SK-N-SH (cell line): ENCODE measurements around the gene YPEL1. TPM values are rescaled to one million over a fixed set of nuclear protein-coding genes. Genes with fewer than 3 reads are reported as not detected.

Experiments used
- CTCF ChIA-PET: fragments of 300-600, 350-600 bp; formaldehyde crosslinking; extraction: SDS; loops from one replicate; lab custom pipeline; 2021; lab: Yijun Ruan, JAX
- POLR2A ChIA-PET: fragments of 350-600 bp; sonication (Branson Sonifier 250); formaldehyde crosslinking; extraction: SDS; loops from one replicate; lab custom pipeline; 2020; ENCODE audit warnings: antibody characterized with exemption, inconsistent platforms; lab: Yijun Ruan, JAX
- DNase-seq: peaks from one replicate; pipeline ENCODE4 v3.0.0; 2012
- H2AFZ ChIP-seq: fragments of 200-600 bp; sonication (generic); 2 replicates; pipeline ENCODE4 v1.8.1; 2016; ENCODE audit warnings: antibody characterized with exemption, mild to moderate bottlenecking, low read depth
- H3F3A ChIP-seq: fragments of 200-600 bp; sonication (generic); replicated peaks from 2 replicates; pipeline ENCODE3; 2016; ENCODE audit warnings: antibody characterized with exemption, mild to moderate bottlenecking; ENCODE audit not compliant: insufficient read depth
- H3K27ac ChIP-seq, 2 experiments: fragments of 200-500 bp in 1 of 2; fragments of 200-600 bp in 1 of 2; sonication (Bioruptor generic) in 1 of 2; sonication (generic), shearing (Covaris generic) in 1 of 2; 2 replicates each; pipeline versions ENCODE4 v1.5.1 to v1.6.1; 2014 to 2016; ENCODE audit warnings: low read depth in 2 of 2, inconsistent platforms in 1 of 2, low read length in 1 of 2, mild to moderate bottlenecking in 1 of 2, mixed read lengths in 1 of 2
- H3K27me3 ChIP-seq: fragments of 200-600 bp; sonication (generic), shearing (Covaris generic); 2 replicates; pipeline ENCODE4 v1.6.1; 2016; ENCODE audit warnings: mixed run types; ENCODE audit not compliant: insufficient read depth
- H3K36me3 ChIP-seq, 2 experiments: fragments of 200-500 bp in 1 of 2; fragments of 200-600 bp in 1 of 2; sonication (Bioruptor generic) in 1 of 2; sonication (generic) in 1 of 2; replicated peaks in 1 of 2; 2 replicates each; pipeline versions ENCODE3 to v1.5.1; 2014 to 2016; ENCODE audit warnings: low read length in 1 of 2, mild to moderate bottlenecking in 1 of 2; ENCODE audit not compliant: insufficient read depth in 2 of 2, control insufficient read depth in 1 of 2
- H3K4me1 ChIP-seq, 2 experiments: fragments of 200-500 bp in 1 of 2; fragments of 200-600 bp in 1 of 2; sonication (Bioruptor generic) in 1 of 2; sonication (generic), shearing (Covaris generic) in 1 of 2; 2 replicates each; pipeline versions ENCODE4 v1.5.1 to v1.6.1; 2014 to 2016; ENCODE audit warnings: low read depth in 1 of 2, low read length in 1 of 2, mixed run types in 1 of 2; ENCODE audit not compliant: insufficient read depth in 2 of 2, control insufficient read depth in 1 of 2
- H3K4me2 ChIP-seq: fragments of 200-600 bp; sonication (generic), shearing (Covaris generic); 2 replicates; pipeline ENCODE4 v1.6.1; 2017; ENCODE audit warnings: mixed run types
- H3K4me3 ChIP-seq, 2 experiments: fragments of 200-500 bp in 1 of 2; fragments of 200-600 bp in 1 of 2; sonication (Bioruptor generic) in 1 of 2; sonication (generic), shearing (Covaris generic) in 1 of 2; 2 replicates each; pipeline versions ENCODE4 v1.5.1 to v1.8.1; 2014 to 2016; ENCODE audit warnings: low read depth in 2 of 2, inconsistent platforms in 1 of 2, low read length in 1 of 2, mild to moderate bottlenecking in 1 of 2, mixed read lengths in 1 of 2, moderate library complexity in 1 of 2
- H3K79me2 ChIP-seq: fragments of 200-600 bp; sonication (generic); 2 replicates; pipeline ENCODE4 v1.8.1; 2017; ENCODE audit warnings: mild to moderate bottlenecking; ENCODE audit not compliant: insufficient read depth
- H3K9ac ChIP-seq: fragments of 200-600 bp; sonication (generic); 2 replicates; pipeline ENCODE4 v1.6.1; 2017; ENCODE audit warnings: mixed run types
- H3K9me2 ChIP-seq: fragments of 200-600 bp; sonication (generic); 2 replicates; pipeline ENCODE4 v1.6.1; 2017; ENCODE audit warnings: mixed run types
- H3K9me3 ChIP-seq: fragments of 200-600 bp; sonication (generic); 2 replicates; pipeline ENCODE4 v1.6.1; 2017; ENCODE audit warnings: mixed run types, mild to moderate bottlenecking, moderate library complexity
- H4K20me1 ChIP-seq: fragments of 200-600 bp; sonication (generic); 2 replicates; pipeline ENCODE4 v1.6.1; 2017; ENCODE audit warnings: mild to moderate bottlenecking, mixed run types; ENCODE audit not compliant: insufficient read depth
- CHD2 ChIP-seq: fragments of 150-350 bp; IDR thresholded peaks from 2 replicates; pipeline ENCODE4 v1.6.1; 2018; ENCODE audit warnings: low read length; ENCODE audit not compliant: partially characterized antibody
- ELF1 ChIP-seq: IDR thresholded peaks from 2 replicates; pipeline ENCODE4 v1.4.0; 2012
- FOSL2 ChIP-seq: IDR thresholded peaks from 2 replicates; pipeline ENCODE4 v1.4.0; 2012; ENCODE audit warnings: low read depth, mild to moderate bottlenecking, moderate library complexity, borderline replicate concordance
- FOXM1 ChIP-seq: IDR thresholded peaks from 2 replicates; pipeline ENCODE4 v1.4.0; 2012; ENCODE audit warnings: low read depth, mild to moderate bottlenecking
- GATA2 ChIP-seq: sonication (generic); formaldehyde crosslinking; IDR thresholded peaks from 2 replicates; pipeline ENCODE4 v1.5.0; 2020; ENCODE audit warnings: mild to moderate bottlenecking, missing genetic modification reagents
- JUND ChIP-seq: IDR thresholded peaks from 2 replicates; pipeline ENCODE4 v1.4.0; 2012
- MXI1 ChIP-seq: IDR thresholded peaks from 2 replicates; pipeline ENCODE4 v1.6.1; 2012; ENCODE audit warnings: mild to moderate bottlenecking, low read depth, low read length, improper control_type of control experiment
- NRF1 ChIP-seq: IDR thresholded peaks from 2 replicates; pipeline ENCODE4 v1.6.1; 2012; ENCODE audit warnings: low read depth, mild to moderate bottlenecking, low read length
- POLR2AphosphoS5 ChIP-seq: IDR thresholded peaks from 2 replicates; pipeline ENCODE4 v1.6.1; 2012; ENCODE audit warnings: low read depth, low read length
- RAD21 ChIP-seq: IDR thresholded peaks from 2 replicates; pipeline ENCODE4 v1.6.1; 2012; ENCODE audit warnings: mild to moderate bottlenecking, low read length
- RCOR1 ChIP-seq: fragments of 150-350 bp; IDR thresholded peaks from 2 replicates; pipeline ENCODE4 v1.6.1; 2017; ENCODE audit warnings: antibody characterized with exemption, low read length
- RFX5 ChIP-seq: IDR thresholded peaks from 2 replicates; pipeline ENCODE4 v1.6.1; 2012; ENCODE audit warnings: mild to moderate bottlenecking, improper control_type of control experiment, low read length
- RXRA ChIP-seq: IDR thresholded peaks from 2 replicates; pipeline ENCODE4 v1.4.0; 2012; ENCODE audit warnings: low read depth, mild to moderate bottlenecking, borderline replicate concordance
- SIN3A ChIP-seq: IDR thresholded peaks from 2 replicates; pipeline ENCODE4 v1.6.1; 2012; ENCODE audit warnings: low read depth, mild to moderate bottlenecking, low read length, moderate library complexity, borderline replicate concordance
- WGBS: methylation state at CpG from one replicate; pipeline ENCODE4 v1.1.6; 2017; ENCODE audit warnings: low lambda C conversion rate; 5-methylcytosine and 5-hydroxymethylcytosine counted together
- polyA plus RNA-seq, 3 experiments: library from polyadenylated mRNA; depleted of rRNA; stranded (reverse); fragments of >200 nt; gene quantifications; 2 replicates each; pipeline ENCODE4 v1.2.3, GENCODE V29; 2012
- TF ChIP-seq, protein P1 (sequence below): IDR thresholded peaks from 2 replicates; pipeline ENCODE4; 2012
- TF ChIP-seq, protein P2 (sequence below): IDR thresholded peaks from 2 replicates; pipeline ENCODE4 v1.4.0; 2012; ENCODE audit warnings: low read depth
- TF ChIP-seq, protein P3 (sequence below): fragments of 150-350 bp; IDR thresholded peaks from 2 replicates; pipeline ENCODE4 v1.6.1; 2016; ENCODE audit warnings: mild to moderate bottlenecking, low read depth, low read length

The YPEL1 gene
- polyA plus RNA-seq, 1 of the 3 experiments (the other 2 are of a cell fraction) = 2.4 TPM

DNA sequence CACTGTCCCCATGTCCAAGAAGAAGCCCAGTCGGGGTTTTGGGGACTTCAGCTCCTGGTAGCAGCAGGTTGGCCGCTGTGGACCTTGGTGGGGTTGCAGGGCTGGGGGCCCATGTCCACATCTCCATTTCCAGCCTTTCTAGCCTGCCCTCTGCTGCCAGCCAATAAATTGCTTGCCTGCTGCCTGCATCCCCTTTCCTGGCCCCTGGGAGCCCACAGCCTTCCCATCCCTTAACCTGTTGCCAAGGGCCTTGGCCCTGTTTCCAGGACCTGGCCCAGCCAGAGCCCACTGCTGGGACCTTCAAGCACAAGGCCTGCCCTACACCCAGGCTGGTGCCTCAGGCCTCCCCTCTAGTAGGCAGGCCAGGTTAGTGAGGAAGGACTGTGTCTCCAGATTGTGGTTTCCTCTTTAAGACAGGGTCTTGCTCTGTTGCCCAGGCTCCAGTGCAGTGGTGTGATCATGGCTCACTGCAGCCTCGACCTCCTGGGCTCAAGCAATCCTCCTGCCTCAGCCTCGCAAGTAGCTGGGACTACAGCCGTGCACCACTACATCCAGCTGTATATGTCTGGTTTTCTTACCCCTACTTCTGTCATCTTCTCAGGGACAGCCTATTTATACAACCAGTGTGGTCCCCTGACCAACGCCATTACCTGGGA lies 40.0 kb downstream of the YPEL1 start:
- no peaks in the 10 kb centered on the region for H3K79me2 ChIP-seq
- POLR2A ChIA-PET = no interaction called here
- no peak overlapping the region for H3K4me2 ChIP-seq
- no peaks in the 10 kb centered on the region; the same call in 1 of the 2 replicates for H4K20me1 ChIP-seq
- 88% methylated on average over 4 of the region's 6 CpGs for WGBS
- no peaks in the 10 kb centered on the region for H3K9me2 ChIP-seq
- peaks cover 3 to 48% of the 10 kb centered on the region in 2 experiments for H3K36me3 ChIP-seq
- no peak overlapping the region for H3K27ac ChIP-seq
- DNase-seq = no peak
- H3K9ac ChIP-seq = no peak overlapping the region
- no peaks in the 10 kb centered on the region for H3K27me3 ChIP-seq
- H2AFZ ChIP-seq = no peak overlapping the region
- peaks cover 11% of the 10 kb centered on the region for H3F3A ChIP-seq
- H3K4me3 ChIP-seq = no peak overlapping the region
- H3K4me1 ChIP-seq = peaks cover 0 to 8% of the 10 kb centered on the region in 2 experiments; a peak in 2 of 4 replicates
- TF ChIP-seq SIN3A = no peak
- TF ChIP-seq, protein P1, sequence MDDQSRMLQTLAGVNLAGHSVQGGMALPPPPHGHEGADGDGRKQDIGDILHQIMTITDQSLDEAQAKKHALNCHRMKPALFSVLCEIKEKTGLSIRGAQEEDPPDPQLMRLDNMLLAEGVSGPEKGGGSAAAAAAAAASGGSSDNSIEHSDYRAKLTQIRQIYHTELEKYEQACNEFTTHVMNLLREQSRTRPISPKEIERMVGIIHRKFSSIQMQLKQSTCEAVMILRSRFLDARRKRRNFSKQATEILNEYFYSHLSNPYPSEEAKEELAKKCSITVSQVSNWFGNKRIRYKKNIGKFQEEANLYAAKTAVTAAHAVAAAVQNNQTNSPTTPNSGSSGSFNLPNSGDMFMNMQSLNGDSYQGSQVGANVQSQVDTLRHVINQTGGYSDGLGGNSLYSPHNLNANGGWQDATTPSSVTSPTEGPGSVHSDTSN = no peak
- TF ChIP-seq POLR2AphosphoS5 = no peak
- TF ChIP-seq ELF1 = no peak
- TF ChIP-seq, protein P2, sequence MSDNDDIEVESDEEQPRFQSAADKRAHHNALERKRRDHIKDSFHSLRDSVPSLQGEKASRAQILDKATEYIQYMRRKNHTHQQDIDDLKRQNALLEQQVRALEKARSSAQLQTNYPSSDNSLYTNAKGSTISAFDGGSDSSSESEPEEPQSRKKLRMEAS = no peak
- no peak for TF ChIP-seq JUND
- no peak for TF ChIP-seq RXRA
- no peak for TF ChIP-seq RCOR1
- TF ChIP-seq CHD2 = no peak
- no peak for TF ChIP-seq RAD21
- no peak for TF ChIP-seq RFX5
- no peak for TF ChIP-seq NRF1
- no peak for TF ChIP-seq FOXM1
- TF ChIP-seq MXI1 = no peak
- TF ChIP-seq FOSL2 = no peak
- no peak for TF ChIP-seq GATA2
- TF ChIP-seq, protein P3, sequence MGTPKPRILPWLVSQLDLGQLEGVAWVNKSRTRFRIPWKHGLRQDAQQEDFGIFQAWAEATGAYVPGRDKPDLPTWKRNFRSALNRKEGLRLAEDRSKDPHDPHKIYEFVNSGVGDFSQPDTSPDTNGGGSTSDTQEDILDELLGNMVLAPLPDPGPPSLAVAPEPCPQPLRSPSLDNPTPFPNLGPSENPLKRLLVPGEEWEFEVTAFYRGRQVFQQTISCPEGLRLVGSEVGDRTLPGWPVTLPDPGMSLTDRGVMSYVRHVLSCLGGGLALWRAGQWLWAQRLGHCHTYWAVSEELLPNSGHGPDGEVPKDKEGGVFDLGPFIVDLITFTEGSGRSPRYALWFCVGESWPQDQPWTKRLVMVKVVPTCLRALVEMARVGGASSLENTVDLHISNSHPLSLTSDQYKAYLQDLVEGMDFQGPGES = no peak
- TF ChIP-seq, all 33 proteins: peak for 0
- H3K9me3 ChIP-seq = no peaks in the 10 kb centered on the region
- CTCF ChIA-PET = interaction anchor here (3.0 kb wide), 1 partner anchor 243 kb away, joined by 11 read pairs; no protein-coding TSS in a partner anchor
